GM19452 (cell line): ENCODE measurements around the gene SPSB3.

Experiments used
- ATAC-seq: cut with Tn5 transposase; IDR thresholded peaks from one replicate; pipeline ENCODE4 v1.9.1; 2021; ENCODE audit not compliant: unreplicated experiment

The SPSB3 gene

DNA sequence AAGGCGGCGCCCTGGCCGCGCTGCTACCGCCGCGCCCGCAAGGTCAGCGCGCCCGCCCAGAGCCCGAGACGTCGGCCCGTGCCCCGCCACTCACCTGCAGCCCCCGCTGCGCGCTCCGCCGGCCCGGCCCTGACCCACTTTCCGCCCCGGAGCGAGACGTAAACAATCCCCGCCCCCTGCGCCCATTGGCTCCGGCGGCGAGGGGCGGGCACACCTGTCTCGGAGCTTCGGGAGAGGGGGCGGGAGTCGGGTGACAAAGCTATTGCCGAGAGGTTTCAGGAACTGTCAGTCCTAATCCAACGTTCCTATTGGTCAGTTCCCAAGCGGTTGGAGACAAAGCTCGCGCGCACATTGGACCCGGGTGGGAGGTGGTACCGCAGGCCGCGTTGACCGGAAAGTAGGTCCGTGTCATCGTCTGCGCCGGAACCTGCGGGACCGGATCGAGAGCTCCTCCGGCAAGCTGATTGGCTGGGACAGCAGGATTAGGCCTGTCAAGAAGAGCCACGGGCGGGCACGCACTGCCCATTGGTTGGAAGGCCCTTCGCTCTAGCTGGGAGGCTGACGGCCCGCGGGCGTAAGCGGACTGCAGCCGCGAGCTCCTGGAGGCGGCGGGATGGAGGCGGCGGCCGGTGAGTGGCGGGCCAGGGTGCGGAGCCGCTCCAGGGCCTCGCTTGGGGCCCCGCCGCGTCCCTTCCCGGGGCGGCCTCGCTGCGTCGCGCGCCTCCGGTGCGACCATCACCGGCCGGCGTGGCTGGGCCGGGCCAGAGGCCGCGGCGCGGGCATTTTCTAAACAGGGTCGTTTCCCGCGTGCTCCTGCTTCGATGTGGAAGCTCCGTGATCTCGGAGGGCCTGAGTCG, at the start of gene SPSB3, which contains the start of gene NUBP2:
Gene SPSB3, minus strand, starts transcription at position 164 of the 857 bp plus-strand sequence. CDS start 1,088 bp downstream, outside the sequence.
Gene NUBP2, plus strand, starts transcription at position 553 of the 857 bp plus-strand sequence. Its CDS starts 61 bp downstream, at position 614.
- peak; percentile 80 for ATAC-seq

DNA sequence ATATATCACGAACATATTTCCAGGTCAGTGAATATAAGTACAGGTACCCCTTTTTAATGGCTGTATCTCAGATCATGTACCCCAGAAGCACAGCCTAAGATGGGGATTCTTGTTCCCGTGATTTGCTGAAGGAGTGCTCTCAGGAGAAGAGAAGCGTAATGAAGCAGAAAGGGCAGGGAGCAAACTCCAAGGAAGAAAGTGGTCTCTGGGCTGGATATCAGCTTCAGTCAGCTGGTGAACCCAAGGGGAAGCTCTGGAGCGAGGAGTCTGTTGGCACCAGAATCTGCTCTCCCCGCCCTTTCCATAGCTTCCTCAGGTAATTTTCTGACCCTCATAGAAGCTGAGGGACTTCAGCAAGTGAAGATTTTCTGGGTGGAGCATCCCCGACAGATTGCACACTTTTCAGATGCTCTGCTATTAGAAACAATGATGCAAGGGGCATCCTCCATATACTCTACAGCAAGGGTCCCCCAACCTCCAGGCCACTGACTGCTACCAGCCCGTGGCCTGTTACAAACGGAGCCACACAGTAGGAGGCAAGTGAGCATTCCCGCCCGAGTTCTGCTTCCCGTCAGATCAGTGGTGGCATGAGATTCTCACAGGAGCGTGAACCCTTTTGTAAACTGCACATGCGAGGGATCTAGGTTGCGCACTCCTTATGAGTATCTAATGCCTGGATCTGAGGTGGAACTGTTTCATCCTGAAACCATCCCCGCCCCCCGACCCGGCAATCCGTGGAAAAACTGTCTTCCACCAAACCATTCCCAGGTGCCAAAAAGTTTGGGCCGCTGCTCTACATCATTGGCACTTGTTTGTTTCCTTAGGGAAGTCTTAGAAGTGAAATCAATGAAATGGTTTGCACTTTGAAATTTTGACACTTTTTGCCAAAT, 49.1 kb upstream of the SPSB3 start:
- no peak for ATAC-seq

DNA sequence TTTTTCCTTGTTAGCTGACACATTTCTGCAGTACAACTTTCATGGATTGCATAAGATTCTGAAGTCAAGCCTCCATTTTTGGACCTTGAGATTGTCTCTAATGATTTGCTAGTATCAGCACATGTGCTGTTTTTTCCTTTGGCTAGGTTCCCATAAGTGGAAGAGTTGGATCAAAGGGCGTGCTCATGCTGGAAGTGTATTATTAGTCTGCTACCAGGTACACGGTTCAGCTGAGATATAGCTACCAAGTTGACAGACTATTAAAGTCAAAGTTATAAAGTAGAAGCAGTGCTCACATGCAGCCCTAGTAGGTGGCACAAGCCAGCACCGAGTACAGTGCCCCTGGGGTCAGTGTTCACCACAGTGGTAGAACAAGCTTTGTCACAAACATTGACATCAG, 47.8 kb upstream of the SPSB3 start:
- no peak for ATAC-seq

DNA sequence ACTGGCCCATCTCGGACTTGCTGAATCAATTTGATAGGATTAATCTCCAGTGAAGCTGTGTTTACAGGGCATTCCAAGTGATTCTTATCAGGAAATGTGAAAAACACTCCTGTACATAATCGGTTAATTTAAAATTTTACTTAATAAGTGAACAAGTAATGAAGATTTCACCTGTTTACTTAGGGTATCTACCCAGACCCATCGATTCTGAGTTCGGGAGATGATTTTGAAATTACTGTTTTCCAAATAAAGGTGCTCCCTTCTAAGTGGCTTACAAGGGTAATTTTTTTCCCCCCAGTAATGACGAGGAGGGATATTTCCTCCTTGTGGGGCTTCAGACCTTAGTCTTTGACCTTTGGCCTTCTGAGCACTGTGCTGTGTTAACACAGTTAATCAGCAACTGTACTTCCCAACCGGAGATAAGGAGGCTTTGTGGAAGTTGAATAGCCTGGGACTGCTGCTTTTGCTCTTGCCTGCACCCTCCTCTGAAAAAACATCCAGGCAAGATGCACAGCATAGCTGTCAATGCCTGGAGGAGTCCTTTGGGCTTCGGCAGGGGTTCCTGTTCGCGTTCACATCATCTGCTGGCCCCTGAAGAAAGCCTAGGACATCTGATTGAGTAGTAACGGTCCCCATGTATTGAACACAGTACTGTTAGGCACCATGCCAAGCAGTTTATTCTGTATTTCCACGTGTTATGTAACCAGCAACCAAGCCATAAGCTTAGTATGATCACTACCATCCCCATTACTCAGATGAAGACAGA, 46.5 kb upstream of the SPSB3 start:
- no peak for ATAC-seq

DNA sequence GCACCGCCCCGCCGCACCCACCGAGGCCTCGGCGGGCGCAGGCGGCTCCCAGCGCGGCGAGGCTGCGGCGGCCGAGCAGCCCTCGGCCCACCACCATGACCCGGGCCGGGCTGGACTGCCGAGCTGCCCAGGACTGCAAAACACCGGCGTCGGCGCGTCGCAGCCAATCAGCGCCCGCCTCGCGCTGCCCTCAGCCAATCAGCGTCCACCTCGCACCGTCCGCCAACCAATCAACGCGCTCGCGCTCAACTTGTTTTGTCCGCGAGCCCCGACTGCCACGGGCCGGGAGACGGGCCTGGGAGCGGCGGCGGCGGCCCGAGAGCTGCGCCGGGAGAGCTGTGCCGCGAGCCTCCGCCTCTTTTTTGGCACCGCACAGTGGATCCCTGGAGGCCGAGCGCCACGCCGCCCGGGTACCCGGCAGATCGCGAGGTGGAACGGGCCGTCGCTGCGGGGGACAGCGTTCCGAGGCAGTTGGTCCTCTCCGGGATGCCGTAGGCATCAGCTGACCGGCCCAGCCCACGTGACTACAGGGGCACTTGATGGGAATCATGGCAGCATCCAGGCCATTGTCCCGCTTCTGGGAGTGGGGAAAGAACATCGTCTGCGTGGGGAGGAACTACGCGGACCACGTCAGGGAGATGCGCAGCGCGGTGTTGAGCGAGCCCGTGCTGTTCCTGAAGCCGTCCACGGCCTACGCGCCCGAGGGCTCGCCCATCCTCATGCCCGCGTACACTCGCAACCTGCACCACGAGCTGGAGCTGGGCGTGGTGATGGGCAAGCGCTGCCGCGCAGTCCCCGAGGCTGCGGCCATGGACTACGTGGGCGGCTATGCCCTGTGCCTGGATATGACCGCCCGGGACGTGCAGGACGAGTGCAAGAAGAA, 44.6 kb upstream of the SPSB3 start, which contains the start of the genes FAHD1 and HAGH:
Gene FAHD1, plus strand, starts transcription at position 516 of the 883 bp plus-strand sequence. Its CDS starts 33 bp downstream, at position 549.
Gene HAGH, minus strand, starts transcription at position 135 of the 883 bp plus-strand sequence. Its CDS starts 38 bp downstream, at position 97.
- ATAC-seq = peak; percentile 84

DNA sequence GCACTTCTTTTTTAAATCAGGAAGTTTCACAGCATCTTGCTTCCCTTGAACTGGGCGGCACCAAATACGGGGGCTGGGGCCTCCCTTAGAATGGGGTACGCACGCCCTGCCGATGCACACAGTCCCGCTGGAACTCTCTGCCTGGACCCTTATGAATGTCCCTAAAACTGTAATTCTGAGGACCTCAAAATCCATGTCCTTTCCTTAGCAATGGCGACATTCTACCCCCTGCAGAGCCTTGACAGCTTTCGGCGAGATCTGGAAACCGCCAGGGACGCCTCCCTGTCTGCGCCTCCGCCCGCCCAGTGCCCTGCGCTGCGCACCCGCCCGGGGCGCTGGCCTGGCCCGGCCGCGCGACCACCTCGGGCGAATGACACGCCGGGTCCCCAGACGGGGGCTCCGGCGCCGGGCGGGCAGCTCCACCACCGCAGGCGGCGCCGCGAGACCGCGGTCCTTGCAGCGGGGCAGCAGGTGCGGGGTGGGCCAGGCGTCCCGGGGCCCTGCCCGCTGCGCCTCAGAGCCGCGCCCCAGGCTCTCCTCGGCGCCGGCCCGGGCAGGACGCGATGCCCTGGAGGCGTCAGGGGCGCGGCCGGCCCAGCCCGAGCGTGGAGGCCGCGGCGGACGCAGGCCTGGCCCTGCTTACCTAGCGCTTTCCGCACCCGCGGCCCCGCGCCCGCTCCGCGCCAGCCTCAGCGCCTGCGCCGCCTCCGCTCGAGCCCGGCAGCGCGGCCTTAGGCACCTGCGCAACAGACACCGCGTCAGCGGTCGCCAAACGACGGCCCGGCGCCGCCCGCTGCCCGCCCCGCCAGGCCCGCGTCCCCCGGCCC, 43.7 kb upstream of the SPSB3 start:
- ATAC-seq = peak; percentile 51

DNA sequence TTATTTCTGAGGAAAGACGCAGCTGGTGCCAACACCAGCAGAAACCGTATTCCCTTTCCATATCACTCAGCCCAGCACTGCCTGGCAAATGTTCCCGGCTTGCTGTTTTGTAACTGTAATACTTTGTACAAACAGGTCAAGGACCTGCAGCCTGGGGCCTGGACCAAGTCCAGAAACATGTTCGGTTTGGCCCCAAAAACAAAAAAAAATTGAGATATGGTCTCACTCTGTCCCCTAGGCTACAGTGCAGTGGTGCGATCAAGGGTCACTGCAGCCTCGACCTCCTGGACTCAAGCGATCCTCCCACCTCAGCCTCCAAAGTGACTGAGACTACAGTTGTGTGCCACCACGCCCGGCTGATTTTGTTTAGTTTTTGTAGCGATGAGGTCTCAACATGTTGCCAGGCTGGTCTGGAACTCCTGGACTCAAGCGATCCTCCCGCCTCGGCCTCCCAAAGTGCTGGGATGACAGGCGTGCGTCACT, 43.1 kb upstream of the SPSB3 start:
- ATAC-seq = no peak

DNA sequence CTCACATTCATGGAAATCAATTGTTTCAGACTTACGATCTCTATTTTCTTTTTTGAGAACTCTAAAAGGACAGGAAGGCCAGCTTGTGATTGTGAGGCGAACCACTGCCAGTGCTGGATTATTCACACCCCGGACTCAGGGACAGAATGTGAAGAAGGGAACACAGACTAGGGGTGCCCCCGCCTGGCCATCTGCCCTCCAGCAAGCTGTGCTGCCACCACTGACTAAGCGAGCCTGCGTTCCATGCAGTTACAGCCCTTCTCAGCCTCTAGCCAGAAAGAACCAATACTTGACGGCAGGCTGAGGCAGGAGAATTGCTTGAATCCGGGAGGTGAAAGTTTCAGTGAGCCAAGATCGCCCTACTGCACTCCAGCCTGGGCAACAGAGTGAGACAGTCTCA, 41.5 kb upstream of the SPSB3 start:
- no peak for ATAC-seq

DNA sequence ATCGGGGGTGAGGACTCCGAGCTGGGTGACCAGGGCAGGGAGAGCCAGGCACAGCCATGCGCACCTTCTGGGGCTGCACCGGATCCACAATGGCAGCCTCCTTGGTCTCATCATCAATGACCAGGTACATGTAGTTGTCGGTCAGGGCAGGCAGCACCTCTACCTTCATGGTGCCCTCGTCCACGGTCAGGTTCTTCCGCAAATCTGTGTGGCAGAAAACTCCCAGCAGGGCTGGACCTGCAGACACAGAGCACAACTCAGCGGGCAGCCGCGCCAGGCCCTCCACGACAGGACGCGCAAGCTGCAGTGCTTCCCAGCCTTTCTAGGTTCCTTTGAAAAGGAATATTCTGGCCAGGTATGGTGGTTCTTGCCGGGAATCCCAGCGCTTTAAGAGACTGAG, 40.4 kb upstream of the SPSB3 start:
- no peak for ATAC-seq

DNA sequence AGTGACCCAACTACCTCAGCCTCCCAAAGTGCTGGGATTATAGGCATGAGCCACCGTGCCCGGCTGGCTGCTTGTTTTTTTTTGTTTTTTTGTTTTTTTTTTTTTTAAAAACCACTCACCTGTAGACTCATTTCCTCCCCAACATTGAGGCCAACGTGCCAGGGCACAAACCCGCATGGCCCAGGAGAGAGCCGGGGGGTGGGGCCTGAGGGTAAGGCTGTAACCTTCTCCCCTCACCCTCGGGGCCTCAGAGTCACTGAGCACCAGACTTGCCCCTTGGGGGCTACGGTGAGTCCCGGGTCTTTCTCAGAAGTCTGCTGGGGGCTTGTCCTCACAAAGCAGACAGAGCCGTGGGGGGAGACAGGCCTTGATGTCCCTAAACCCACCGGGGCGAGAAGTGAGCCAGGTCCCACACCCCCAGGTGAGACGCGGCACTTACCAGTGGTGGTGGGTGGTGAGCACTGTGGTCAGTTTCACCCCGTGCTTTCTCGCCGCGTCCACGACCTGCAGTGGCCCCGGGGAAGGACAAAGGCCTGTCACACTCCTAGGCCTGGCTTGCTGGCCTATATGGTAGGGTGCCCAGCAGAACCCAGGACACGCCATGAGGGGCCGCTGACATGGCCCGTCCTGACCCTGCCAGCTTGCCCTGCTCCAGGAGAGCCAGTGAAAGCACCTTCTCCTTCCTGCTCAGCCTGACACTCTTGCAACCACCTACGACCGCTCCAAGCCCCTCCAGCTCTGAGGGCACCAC, 39.7 kb upstream of the SPSB3 start:
- no peak for ATAC-seq

DNA sequence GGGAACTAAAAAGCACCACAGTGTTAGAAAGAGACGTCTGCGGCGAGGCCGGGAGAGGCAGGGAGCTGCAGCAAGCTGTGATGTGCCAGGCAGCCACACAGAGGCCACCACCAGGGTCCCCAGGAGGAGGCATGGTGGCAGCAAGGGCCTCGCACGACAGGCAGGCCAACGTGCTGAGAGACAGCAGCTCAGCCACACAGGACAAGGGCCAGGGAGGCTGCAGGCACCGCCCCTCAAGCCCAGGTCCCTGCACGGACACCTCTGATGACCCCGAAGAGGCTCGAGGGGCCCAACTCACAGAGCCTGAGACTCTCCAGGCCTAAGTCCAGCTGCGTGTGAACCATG, 38.5 kb upstream of the SPSB3 start:
- no peak for ATAC-seq

DNA sequence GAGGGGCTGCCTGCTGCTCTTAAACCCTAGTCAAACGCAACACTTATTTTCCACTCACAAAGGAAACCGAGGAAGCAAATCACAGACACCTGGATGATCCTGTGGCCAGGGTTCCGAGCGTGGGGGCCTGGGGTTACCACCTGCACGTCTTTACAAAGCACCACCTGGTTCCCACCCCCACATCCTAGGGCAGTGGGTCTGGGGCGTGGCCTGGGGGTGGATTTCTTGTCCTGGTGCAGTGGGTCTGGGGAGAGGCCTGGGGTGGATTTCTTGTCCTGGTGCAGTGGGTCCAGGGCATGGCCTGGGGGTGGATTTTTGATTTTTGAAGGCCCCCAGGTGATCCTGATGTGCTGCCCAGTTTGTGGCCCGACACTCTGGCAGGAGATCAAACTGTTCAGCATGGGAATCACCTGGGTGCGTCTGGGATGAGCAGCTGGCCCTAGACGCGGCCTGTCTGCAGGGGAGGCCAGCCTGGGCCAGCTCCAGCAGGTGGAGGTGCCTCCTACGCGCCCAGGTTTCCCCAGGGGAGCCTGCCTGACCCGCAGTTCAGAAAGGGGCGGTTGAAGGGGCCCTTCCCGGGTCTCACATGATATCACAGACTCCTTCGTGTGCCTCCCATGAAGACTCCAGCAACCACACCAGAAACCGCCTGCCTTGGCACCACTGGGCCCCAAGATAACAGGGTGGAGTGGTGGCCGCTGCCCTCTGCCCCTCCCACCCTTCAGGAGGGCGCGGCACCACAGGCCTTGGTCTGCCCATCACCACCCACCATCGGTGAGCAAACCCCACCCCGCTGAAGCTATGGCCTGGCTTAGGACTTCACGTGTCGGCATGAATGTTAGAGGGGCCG, 38.0 kb upstream of the SPSB3 start:
- ATAC-seq = no peak

DNA sequence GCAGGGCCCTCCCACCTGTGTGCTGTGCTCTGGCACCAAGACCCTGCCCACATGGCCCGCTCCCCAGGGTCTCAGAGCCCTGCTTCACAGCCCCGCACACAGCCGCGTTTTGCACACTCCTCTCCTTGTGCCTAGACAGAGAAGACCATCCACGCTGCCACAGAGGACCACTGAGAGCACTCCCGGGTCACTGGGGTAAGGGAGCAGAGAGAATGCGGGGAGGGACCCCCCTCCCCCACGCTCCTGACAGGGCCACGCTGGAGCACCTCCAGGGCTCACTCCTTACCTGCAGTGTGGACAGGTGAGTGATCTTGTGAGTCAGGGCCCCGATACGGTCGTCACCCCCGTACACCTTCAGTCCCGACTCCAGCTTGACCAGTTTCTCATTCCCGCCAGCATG, 37.2 kb upstream of the SPSB3 start:
- no peak for ATAC-seq

DNA sequence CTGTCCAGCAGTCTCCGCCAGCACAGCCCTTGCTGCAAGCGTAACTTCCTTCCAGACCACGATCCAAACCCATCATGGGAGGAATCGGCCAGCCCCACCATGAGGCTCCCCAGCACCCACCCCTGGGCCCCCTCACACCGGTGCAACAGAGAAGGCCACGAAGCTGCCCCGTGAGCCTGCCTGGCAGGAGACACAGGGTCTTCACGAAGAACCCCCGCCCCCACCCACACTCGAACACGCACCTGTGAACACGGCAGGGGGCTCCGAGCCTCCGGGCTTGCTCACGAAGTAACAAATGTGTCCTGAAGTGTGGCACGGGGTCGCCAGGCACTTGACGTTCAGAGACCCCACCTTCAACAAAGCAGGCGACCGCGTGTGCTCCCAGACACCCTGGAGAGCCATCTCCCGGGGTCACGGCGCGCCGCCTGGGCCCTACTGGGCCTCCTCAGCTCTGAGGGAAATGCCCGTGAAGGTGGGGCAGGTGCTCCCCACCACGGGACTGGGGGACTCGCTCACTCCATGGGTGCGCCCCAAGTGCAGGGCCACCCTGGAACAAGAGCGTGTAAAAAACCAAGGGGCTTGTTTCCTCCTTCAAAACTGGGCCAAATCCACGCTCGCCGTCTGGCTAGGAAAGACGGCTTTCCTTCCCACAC, 36.6 kb upstream of the SPSB3 start:
- no peak for ATAC-seq

DNA sequence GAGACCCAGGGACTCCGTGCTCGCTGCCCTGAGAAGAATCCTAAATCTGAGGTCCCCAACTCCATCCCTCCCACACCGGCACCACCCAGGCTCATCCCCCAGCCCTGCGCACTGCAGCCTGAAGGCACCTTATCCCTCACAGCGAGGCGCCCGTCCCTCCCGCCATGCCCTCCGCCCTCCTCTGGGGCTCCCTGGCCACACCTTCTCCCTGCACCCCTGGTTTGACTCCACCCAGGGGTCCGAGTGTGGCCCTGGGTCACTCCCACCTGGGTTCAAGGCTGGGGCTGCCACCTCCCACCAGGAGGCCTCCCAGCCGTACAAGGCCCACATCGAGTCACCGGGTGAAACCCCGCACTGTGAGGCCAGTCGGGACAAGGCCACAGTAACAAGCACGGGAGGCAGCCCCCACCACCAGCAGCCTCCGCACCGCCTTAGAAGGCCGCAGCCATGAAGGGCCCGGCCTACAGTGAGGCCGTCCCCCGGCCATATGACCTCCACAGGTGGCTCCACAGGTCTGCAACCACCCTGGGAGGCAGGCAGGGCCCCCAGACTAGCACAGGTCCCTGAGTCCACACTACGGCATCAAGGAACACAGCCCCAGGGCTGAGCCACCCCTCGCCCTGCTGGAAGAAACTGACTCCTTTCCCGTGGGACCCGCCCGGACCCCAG, 36.0 kb upstream of the SPSB3 start:
- ATAC-seq = no peak

DNA sequence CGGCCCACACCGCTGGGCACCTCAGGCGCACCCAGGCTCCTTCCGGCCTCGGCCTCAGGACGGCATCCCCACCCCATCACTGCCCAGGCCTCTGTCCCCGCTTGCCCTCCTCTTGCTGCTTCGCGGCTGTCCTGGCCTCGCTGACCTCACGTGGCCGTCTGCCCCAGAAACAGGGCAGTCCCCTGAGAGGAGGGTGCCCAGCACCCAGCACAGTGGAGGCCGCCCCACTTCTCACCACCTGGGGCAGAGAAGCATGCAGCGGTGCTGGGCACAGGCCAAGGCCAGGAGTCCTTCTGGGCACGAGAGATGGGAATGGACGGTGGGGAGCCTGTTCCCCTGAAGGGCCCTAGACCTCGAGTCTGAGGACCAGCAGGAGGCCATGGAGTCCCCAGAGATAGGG, 35.3 kb upstream of the SPSB3 start:
- no peak for ATAC-seq
